Measurements from ENCODE around the gene HPCAL1. TPM values are rescaled to one million over a fixed set of nuclear protein-coding genes. Genes with fewer than 3 reads are reported as not detected.
A peak's percentile ranks its signal among the peaks of the same experiment; 100 is the strongest.
"Not testable (repeated sequence)": the region's sequence is repeated elsewhere in the genome, so short reads cannot be mapped to it uniquely, and the experiment has no call there.

HPCAL1 gene
- total and polyA plus RNA-seq, 11 donors = 18.9 to 63.2 (median 40.5) TPM

GRCh38 chr2:10294077-10294476 lies 8.6 kb upstream of the HPCAL1 start:
- no peaks in the 10 kb centered on the region for H3K36me3 ChIP-seq
- H3K9me3 ChIP-seq = peaks cover 0 to 21% (median 11%) of the 10 kb centered on the region in 12 donors
- ATAC-seq = no peak
- WGBS, 4 donors = 98 to 100% (median 100%) methylated on average over 1 of the region's 1 CpG
- intact Hi-C loops (cut with DNase I) = no loop called here
- no peaks in the 10 kb centered on the region for H3K27me3 ChIP-seq
- peaks cover 0 to 20% (median 2%) of the 10 kb centered on the region in 12 donors for H3K4me1 ChIP-seq
- no peak for DNase-seq
- no peak overlapping the region for H3K4me3 ChIP-seq
- TF ChIP-seq CTCF (IDR thresholded peaks at IDR 0.05) (no peak), POLR2A (IDR thresholded peaks at IDR 0.05) (no peak)
- H3K27ac ChIP-seq = no peak overlapping the region

- H3K27ac ChIP-seq; intact Hi-C loops (cut with DNase I); H3K27me3 ChIP-seq; DNase-seq; ATAC-seq; H3K4me3 ChIP-seq; H3K36me3 ChIP-seq: not testable (repeated sequence)
- WGBS, 4 donors = 70 to 87% (median 79%) methylated on average over 4 of the region's 4 CpGs
- Histone ChIP-seq H3K9me3 (peaks cover 0 to 23% (median 11%) of the 10 kb centered on the region in 12 donors), H3K4me1 (peaks cover 0 to 19% (median 2%) of the 10 kb centered on the region in 12 donors)
Measured at GRCh38 chr2:10295649-10296048, 7.1 kb upstream of the HPCAL1 start.

- 89 to 90% (median 89%) methylated on average over 8 of the region's 8 CpGs for WGBS, 4 donors
- Histone ChIP-seq H3K4me1 (peaks cover 0 to 19% (median 2%) of the 10 kb centered on the region in 12 donors), H3K27ac (no peak overlapping the region), H3K4me3 (no peak overlapping the region), H3K36me3 (no peaks in the 10 kb centered on the region), H3K27me3 (no peaks in the 10 kb centered on the region), H3K9me3 (peaks cover 0 to 23% (median 11%) of the 10 kb centered on the region in 12 donors)
- DNase-seq (no peak), ATAC-seq (no peak)
- intact Hi-C loops (cut with DNase I) = no loop called here
- TF ChIP-seq POLR2A (IDR thresholded peaks at IDR 0.05) (no peak), CTCF (IDR thresholded peaks at IDR 0.05) (no peak)
Measured at GRCh38 chr2:10296142-10296541, 6.6 kb upstream of the HPCAL1 start.

GRCh38 chr2:10297191-10297830 lies 5.4 kb upstream of the HPCAL1 start:
- Histone ChIP-seq H3K27ac (peak overlapping the region in 1 of 12 donors; percentile 34), H3K9me3 (peaks cover 0 to 23% (median 11%) of the 10 kb centered on the region in 12 donors), H3K4me3 (no peak overlapping the region), H3K27me3 (no peaks in the 10 kb centered on the region), H3K4me1 (peaks cover 0 to 30% (median 5%) of the 10 kb centered on the region in 12 donors), H3K36me3 (no peaks in the 10 kb centered on the region)
- no peak for DNase-seq
- WGBS, 4 donors = 83 to 89% (median 86%) methylated on average over 16 of the region's 16 CpGs
- intact Hi-C loops (cut with DNase I) = no loop called here
- TF ChIP-seq POLR2A (IDR thresholded peaks at IDR 0.05) = no peak
- TF ChIP-seq CTCF (IDR thresholded peaks at IDR 0.05) = no peak
- ATAC-seq = no peak
